ENCODE data around the gene MGME1.

DNA sequence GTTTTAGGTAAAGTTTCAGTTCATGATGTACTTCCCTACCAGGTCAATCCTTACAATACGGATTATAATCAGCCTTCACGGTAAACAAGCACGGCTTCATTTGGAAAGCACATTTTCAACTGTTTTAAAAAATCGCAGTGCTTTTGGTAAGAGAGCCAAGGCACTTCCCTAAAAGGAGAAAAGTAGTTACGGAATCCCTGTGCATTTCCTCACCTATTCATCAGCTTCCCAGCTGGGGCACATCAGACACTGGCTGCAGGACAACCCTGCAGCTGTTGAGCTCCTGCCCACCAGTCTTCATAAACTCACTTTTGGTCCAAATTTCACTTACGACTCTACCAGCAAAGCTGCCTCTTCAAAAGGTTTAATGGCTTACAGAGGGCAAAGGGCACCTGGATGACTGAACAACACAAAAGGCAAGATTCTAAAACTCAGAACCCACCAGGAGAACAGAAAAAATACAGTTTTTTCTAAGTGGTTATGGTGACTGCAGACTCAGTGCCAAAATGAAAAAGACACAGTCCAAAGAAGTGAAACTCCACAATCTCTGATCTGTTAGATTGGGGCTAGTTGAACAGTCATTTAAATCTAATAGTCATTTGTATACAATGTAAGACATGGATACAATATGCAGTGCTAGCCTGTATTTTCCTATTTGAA lies 7.8 kb upstream of the MGME1 start:
- no peak for TF ChIP-seq EZH2phosphoT487 (IDR thresholded peaks at IDR 0.05; ENCODE audit: borderline replicate concordance)
- TF ChIP-seq, protein P1, sequence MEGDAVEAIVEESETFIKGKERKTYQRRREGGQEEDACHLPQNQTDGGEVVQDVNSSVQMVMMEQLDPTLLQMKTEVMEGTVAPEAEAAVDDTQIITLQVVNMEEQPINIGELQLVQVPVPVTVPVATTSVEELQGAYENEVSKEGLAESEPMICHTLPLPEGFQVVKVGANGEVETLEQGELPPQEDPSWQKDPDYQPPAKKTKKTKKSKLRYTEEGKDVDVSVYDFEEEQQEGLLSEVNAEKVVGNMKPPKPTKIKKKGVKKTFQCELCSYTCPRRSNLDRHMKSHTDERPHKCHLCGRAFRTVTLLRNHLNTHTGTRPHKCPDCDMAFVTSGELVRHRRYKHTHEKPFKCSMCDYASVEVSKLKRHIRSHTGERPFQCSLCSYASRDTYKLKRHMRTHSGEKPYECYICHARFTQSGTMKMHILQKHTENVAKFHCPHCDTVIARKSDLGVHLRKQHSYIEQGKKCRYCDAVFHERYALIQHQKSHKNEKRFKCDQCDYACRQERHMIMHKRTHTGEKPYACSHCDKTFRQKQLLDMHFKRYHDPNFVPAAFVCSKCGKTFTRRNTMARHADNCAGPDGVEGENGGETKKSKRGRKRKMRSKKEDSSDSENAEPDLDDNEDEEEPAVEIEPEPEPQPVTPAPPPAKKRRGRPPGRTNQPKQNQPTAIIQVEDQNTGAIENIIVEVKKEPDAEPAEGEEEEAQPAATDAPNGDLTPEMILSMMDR (conservative IDR thresholded peaks at IDR 0.05; ENCODE audit: low read length) = no peak

All from Loucy (cell line).